ENCODE data around the gene SLC22A17.

DNA sequence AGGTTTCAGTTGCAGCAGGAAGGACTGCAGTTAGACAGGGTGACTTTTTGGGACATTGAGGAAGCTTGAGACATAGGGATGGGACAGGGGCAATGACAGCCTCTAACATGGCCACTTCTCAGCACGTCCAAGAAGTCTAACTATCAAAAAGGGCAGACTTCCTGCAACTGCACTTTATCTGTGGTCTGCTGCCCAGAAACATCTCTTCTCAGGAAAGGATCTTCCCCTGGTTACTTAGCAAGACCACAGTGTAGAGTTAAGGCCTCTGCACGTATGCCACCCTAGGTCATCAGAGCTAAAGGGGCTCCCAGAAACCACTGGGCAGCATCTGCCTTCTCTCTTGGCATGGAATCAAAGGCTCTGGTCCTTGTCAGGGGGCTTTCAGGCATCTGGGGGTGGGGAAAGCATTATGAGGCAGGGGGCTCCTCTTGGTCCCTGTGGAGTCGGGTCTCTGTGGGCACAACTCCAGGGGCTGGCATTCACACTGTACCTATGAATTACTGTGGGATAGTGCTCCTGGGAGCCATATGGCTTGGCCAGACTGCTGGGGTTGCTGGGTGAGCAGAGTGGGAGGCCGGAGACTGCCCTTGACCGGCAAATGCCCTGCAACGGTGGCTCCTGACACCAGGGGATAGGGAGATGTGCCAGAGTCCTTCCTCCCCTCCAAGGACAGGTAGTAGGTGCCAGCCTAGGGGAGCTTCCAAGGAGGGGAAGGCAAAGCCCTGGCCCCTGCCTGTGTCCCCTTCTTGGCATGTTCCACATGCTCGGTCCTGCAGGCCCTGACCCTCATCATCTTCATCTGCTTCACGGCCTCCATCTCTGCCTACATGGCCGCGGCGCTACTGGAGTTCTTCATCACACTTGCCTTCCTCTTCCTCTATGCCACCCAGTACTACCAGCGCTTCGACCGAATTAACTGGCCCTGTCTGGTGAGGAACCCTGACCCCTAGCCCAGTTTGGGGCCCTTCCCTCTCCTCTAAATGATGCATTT lies 25.2 kb upstream of the SLC22A17 start:
- TF ChIP-seq SRF (IDR thresholded peaks at IDR 0.05; ENCODE audit: low read depth, low read length): no peak
- TF ChIP-seq, protein P1, sequence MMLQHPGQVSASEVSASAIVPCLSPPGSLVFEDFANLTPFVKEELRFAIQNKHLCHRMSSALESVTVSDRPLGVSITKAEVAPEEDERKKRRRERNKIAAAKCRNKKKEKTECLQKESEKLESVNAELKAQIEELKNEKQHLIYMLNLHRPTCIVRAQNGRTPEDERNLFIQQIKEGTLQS (IDR thresholded peaks at IDR 0.05; ENCODE audit: insufficient read depth, low read depth, low read length): no peak

Data from H1 (cell line).